Retinal pigment epithelial cell (primary cell): ENCODE data around the gene FOXF1.

Experiments used
- DNase-seq: peaks from one replicate; pipeline ENCODE4 v3.0.0-alpha.2; 2010; ENCODE audit warnings: low read depth
- H3K4me3 ChIP-seq: 2 replicates; pipeline ENCODE4 v1.5.1; 2011; ENCODE audit warnings: mild to moderate bottlenecking, low read length, control low read depth, moderate library complexity
- TF ChIP-seq, protein P1 (sequence below): conservative IDR thresholded peaks from 2 replicates; pipeline ENCODE4 v1.5.1; 2011; ENCODE audit warnings: low read depth, low read length, control low read depth, inconsistent platforms

FOXF1 gene

DNA sequence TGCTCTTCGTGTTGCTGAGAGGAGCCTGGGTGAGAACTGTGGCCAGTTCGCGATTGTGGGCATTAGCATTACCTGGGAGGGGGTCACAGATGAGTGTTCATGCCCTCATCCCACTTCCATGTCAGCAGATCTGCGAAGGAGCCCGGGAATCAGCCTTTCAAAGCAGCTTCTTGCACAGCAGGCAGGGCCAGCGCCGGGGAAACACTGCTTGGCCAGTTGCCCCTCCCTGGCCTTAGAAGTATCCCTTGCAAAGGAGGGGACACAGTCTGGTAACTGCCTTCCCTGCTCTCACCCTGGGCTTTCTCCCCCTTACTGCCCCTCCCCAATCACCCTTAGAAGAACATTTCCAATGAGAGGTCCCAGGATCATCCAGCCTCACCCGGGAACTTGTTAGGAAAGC lies 42.8 kb upstream of the FOXF1 start:
- TF ChIP-seq, protein P1, sequence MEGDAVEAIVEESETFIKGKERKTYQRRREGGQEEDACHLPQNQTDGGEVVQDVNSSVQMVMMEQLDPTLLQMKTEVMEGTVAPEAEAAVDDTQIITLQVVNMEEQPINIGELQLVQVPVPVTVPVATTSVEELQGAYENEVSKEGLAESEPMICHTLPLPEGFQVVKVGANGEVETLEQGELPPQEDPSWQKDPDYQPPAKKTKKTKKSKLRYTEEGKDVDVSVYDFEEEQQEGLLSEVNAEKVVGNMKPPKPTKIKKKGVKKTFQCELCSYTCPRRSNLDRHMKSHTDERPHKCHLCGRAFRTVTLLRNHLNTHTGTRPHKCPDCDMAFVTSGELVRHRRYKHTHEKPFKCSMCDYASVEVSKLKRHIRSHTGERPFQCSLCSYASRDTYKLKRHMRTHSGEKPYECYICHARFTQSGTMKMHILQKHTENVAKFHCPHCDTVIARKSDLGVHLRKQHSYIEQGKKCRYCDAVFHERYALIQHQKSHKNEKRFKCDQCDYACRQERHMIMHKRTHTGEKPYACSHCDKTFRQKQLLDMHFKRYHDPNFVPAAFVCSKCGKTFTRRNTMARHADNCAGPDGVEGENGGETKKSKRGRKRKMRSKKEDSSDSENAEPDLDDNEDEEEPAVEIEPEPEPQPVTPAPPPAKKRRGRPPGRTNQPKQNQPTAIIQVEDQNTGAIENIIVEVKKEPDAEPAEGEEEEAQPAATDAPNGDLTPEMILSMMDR: no peak
- no peak overlapping the region for H3K4me3 ChIP-seq
- no peak for DNase-seq

DNA sequence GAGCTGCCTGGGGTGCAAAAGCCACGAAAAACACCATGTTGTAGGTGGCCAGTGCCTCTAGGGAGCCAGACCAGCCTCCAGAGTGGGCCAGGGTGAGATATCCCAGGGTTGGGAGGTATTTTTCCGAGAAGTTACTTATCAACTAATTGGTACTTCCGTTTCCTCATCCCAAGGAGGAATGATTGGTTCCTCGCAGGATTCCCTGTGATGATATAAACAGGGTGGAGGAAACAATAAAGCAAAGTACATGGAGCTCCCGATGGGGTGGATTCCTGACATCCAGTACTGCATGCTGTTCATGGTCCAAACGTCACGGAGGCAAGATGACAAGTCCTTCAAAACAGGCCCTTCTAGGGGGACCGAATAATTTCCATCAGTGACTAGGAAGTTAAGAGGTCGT lies 39.4 kb upstream of the FOXF1 start:
- TF ChIP-seq, protein P1: no peak
- no peak overlapping the region for H3K4me3 ChIP-seq
- no peak for DNase-seq

DNA sequence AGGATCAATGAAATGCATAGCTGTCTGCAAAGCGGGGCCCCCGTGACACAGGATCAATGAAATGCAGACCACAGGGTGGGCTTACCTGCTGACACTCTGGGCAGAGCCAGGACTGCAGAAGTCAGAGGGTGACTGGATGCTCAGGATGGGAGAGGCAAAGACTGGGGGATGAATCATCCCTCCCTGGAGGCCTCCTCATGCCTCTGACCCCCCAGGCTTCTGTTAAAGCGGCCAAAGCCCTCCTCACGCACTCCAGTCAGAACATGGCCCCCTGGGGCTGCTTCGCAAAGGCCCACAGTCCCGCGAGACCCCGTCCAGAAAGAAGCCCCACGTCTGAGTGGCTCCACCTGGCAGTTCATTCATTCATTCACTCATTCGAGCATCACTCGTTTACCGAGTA lies 38.4 kb upstream of the FOXF1 start:
- no peak overlapping the region for H3K4me3 ChIP-seq
- TF ChIP-seq, protein P1: no peak
- no peak for DNase-seq

DNA sequence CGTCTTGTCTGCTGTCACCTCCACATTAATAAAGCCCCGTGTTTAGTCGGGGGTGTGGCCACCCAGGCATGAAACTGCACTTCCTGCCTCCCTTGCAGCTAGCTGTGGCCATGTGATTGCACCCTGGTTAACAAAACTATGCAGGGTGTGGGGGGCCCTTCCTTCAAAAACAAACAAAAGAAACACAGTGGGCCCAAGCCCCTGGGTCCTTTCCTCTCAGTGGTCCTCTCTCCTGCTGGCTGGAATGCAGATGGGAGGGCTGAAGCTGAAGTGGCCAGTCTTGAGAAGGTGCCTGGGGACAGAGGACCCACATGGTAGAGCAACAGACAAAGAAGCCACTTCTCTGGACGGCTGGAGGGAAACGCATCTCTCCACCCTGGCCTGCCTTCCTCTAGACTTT lies 38.0 kb upstream of the FOXF1 start:
- TF ChIP-seq, protein P1: no peak
- H3K4me3 ChIP-seq: no peak overlapping the region

DNA sequence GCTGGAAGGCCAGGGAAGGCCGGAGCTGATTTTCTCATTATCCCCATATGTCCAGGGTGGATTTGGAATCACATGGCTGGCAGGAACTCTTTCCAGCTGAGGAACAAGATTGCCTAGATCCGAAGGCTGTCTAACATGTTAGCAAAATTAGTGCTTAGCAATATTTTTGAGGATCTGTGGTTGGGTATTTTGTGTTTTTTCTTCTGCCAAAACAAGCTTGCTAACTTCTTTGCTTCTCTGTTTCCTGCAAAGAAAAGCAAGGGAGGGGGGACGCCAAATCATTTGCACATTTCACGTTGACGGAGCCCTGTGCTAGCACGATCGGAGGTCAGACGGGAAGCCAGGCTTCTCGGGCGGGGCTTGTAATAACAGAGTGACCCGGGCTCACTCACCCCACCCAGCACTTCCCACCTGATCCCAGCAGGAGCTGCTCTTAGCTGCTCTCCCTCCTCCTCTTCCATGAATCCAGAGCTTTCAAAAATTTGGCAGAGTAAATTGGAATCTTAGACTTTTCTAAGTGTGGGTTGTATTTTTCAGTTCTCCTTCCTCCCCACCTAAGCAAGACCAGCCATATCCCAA lies 33.3 kb upstream of the FOXF1 start:
- DNase-seq: no peak
- no peak overlapping the region for H3K4me3 ChIP-seq
- TF ChIP-seq, protein P1: no peak

More for the DNA sequence above, 38.0 kb upstream of the FOXF1 start:
- DNase-seq: no peak

DNA sequence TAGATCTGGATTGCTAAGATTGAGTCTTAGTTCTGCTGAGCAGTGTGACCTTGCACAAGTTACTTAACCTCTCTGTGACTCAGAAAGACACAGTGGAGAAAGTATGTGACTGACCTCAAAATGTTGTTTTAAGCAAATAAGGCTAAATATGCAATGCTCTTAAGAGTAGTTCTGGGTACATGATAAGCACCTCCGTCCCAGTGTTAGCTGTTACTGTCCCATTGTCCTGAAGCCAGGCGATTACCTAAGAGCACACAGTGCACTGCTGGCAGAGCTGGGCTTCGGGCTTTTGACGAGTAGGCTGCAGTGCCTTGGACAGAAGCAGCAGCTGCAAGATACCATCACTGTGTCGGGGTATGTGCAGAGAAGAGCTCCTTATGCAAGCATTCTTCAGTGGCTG lies 32.7 kb upstream of the FOXF1 start:
- no peak for DNase-seq
- H3K4me3 ChIP-seq: no peak overlapping the region
- TF ChIP-seq, protein P1: no peak

DNA sequence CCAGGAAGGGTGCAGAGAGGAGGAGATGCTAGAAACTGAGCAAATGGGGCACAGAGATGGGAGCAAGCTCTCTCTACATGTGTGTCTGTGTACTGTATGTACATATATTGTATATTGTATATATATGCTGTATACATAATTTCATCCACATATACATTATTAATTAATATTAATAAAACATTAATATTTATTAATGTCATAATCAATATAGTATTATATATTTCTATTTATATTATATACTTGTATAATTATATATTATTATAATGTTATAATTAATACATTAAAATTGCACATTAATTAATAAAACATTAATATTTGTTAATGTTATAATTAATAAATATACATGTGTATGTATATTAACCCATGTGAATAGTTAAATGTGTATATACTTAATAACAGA lies 31.5 kb upstream of the FOXF1 start:
- TF ChIP-seq, protein P1: no peak
- no peak overlapping the region for H3K4me3 ChIP-seq
- no peak for DNase-seq
